Activated naive CD4-positive, alpha-beta T cell (primary cell): ENCODE data around the gene SCN4A.
"Not testable (repeated sequence)": the region's sequence is repeated elsewhere in the genome, so short reads cannot be mapped to it uniquely, and the experiment has no call there.

Source experiments
- DNase-seq, 4 experiments: peaks; one replicate each; lab custom pipeline; 2025; lab: John Stamatoyannopoulos, UW

The SCN4A gene

DNA sequence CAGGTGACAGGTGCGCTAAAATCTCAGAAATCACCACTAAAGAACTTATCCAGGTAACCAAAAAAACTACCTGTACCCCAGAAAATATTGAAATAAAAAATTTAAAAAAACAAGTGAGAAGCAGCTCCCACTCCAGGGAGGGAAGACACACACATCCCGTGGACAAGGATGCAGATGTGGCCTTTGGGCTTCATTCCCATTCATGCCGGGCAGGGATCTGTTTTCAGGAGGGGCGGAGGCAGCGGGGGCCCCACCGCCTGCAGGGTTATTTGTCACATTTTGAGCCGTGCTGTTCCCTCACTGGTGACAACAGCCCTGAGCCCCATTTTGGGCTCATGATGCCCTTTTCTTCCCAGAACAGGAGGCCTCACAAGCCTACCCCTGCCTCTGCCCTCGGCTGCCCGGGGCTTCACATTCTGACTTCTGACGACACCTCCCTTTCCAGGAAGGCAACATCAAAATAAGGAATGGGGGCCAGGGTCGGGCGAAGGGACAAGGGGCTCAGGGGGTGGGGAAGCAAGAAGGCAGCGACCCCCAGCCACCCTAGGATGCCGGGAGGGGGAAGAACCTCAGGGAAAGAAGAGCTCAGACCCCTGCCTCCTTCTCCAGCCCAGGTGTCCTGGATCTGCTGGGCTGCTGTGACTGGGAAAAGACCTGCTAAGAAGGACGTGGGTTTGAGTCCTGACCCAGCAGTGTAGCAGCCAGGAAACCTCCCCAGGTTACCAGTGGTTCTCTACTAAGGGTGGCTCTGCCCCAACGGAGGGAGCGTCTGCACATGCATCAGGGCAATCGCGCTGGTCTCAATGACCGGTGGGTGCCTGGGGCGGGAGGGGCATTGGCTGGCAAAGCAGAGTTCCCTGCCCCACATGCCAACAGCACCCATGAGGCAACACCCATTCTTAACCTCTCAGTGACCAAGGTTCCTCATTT is 38.3 kb downstream of the SCN4A start:
- no peak for DNase-seq

GRCh38 chr17:63933598-63933997 is 39.1 kb downstream of the SCN4A start:
- DNase-seq, result no peak

DNA sequence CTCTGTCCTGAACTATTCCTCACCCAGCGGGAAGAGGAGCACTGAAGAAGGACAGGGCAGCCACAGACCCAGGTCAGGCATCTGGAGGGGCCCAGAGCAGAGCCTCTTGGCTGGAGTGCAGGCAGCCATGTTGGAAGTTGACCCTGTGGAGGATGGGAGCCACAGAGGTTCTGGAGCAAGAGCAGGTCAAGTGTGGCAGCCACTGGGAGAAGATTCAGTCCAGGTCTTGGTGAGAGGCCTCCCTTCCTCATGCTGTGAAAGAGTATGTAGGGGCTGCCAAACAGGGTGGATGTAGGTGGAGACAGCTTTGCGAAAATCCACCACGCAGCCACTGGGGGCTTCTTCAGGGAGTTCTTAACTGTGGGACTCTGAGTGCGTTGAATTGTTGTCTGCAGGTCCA is 40.0 kb downstream of the SCN4A start:
- DNase-seq, result no peak

GRCh38 chr17:63931981-63932561 is 40.6 kb downstream of the SCN4A start, which contains the start of gene CD79B:
Gene CD79B, minus strand, starts transcription at chr17:63932331. Its CDS starts 70 bp downstream, at chr17:63932261.
- peak in 1 of 4 experiments; percentile 27 for DNase-seq

DNA sequence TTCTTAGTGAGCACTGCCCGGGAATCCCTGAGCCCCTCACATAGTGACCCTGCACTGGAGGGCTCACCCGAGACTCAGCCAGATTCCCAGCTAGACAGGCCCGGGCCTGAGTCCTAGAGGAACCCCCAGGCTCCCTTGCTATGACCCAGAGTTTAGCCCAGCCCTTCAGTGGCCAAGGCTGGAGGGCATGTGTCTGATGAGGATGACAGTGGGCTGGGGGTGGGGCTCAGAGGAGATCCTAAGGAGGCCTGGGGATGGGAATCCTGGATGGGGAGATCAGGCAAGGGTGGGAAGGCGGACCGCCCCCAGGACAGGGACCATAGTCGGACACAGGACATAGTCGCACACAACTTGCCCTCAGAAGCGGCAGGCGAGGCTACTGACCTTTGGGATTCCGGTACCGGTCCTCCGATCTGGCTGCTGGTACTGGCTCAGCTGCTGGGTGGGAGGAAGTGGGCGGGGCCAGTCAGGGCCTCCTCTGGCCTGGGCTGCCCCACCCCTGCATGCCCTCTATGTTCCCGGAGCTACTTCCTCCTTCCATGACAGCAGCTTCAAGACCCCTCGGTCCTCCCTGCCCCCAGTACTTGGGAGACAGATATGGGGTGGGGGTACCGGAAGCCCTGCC is 41.7 kb downstream of the SCN4A start:
- DNase-seq, result peak in 2 of 4 experiments; percentile 35 to 58

- DNase-seq, result no peak
Observed at GRCh38 chr17:63929860-63930766, 42.6 kb downstream of the SCN4A start.

GRCh38 chr17:63928966-63929695 is 43.6 kb downstream of the SCN4A start:
- no peak for DNase-seq

DNA sequence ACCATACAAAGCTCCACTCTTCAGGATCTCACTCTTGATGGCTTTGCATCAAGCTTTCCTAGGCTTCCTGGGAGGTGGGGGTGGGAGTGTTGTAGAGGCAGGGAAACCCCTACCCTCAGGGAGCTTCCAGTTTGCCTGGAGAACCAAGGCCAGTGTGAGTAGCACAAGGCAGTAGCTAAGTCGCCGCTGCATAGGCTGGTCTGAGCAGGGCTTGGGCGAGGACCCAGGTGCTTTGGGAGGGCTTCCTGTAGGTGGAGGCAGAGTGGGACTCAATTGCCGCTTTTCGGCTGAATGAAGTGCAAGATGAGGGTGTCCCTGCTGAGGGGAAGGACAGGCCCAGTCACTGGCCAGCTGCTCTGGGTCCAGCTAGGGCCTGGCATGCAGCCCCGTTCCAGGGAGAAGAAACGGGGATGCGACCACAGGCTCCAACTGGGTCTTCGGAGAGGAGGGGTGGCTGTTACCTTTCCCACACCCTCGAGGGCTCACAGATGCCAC is 44.5 kb downstream of the SCN4A start:
- no peak for DNase-seq

GRCh38 chr17:63927464-63928171 is 45.1 kb downstream of the SCN4A start:
- no peak for DNase-seq

DNA sequence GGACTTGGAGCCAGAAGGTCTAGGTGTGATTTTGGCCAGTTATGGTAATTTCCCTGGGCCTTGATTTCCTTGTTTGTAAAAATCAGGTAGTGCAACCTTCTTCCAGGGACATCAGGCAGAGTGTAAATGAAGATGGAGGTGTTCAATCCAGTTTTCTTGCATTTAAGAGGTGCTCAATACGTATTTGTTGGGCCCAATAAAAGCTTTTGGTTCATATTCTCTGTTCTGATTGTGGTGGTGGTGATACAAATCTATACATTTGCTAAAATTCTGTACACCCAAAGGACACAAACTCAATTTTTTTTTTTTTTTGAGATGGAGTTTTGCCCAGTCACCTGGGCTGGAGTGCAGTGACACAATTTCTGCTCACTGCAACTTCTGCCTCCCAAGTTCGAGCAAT is 46.6 kb downstream of the SCN4A start:
- no peak for DNase-seq

DNA sequence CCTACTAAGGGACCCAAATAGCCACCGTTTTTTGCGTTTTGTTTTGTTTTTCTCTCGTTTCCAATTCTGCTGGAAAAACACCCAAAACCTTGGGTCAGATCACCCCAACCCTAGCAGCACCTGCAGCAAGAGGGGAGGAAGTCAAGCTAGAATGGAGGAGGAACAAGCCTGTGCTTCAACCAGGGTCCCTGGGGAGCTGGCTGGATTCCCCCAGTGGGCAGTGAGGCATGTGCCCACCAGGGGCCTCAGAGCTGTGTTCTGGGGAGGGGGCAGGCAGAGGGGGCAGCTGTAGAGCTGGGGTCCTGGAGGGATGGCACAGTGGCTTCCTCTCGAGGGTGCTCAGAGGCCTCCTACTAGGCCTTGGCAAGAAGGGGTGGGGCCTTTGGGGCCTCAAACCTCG is 47.1 kb downstream of the SCN4A start:
- DNase-seq, result no peak

GRCh38 chr17:63922402-63922801 is 50.3 kb downstream of the SCN4A start:
- not testable (repeated sequence) for DNase-seq

DNA sequence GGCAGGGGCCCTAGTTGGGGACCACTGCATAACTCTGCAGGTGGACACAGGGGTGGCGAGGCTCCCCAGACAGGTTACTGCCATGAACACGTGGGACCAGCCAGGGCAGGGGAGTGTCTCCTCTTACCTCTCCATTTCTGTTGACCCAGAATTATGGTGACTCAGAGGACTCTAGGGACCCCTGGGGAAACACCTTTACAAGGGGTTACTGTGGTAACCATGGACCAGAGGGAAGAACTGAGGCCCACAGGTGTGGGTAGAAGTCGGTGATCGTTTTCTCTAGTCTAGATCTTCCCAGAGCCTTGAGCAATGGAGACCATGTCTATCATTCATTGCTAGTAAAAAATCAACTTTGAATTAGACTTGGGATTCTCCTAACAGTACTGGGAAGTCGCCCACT is 51.9 kb downstream of the SCN4A start:
- not testable (repeated sequence) for DNase-seq

- not testable (repeated sequence) for DNase-seq
Observed at GRCh38 chr17:63920050-63920449, 52.7 kb downstream of the SCN4A start.

GRCh38 chr17:63919311-63919723 is 53.4 kb downstream of the SCN4A start:
- peak in 3 of 4 experiments; percentile 16 to 42 (median 30) for DNase-seq

- DNase-seq, result not testable (repeated sequence)
Observed at GRCh38 chr17:63918789-63919305, 53.9 kb downstream of the SCN4A start, which contains the start of gene GH1. Gene GH1, minus strand, starts transcription at chr17:63918839. Its CDS starts 63 bp downstream, at chr17:63918776.

DNA sequence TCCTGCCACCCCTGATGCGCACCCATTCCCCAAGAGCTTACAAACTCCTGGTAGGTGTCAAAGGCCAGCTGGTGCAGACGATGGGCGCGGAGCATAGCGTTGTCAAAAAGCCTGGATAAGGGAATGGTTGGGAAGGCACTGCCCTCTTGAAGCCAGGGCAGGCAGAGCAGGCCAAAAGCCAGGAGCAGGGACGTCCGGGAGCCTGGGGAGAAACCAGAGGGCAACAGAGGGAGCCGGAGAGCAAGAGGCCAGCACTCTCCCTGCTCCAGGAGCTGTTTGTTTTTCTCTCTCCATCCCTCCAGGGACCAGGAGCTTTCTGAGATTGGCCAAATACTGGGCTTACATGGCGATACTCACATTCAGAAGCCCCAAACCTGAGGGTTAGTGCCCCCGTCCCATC is 54.4 kb downstream of the SCN4A start:
- no peak for DNase-seq

DNA sequence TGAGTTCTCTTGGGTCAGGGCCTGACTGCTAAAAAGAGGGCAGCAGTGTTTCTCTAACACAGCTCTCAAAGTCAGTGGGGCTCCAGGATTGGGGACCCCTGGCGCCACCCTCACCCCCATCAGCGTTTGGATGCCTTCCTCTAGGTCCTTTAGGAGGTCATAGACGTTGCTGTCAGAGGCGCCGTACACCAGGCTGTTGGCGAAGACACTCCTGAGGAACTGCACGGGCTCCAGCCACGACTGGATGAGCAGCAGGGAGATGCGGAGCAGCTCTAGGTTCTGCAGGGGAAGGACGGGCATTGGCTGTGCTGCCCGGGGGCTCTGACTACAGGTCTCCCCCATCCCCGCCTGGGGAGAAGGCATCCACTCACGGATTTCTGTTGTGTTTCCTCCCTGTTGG is 55.1 kb downstream of the SCN4A start:
- no peak for DNase-seq

DNA sequence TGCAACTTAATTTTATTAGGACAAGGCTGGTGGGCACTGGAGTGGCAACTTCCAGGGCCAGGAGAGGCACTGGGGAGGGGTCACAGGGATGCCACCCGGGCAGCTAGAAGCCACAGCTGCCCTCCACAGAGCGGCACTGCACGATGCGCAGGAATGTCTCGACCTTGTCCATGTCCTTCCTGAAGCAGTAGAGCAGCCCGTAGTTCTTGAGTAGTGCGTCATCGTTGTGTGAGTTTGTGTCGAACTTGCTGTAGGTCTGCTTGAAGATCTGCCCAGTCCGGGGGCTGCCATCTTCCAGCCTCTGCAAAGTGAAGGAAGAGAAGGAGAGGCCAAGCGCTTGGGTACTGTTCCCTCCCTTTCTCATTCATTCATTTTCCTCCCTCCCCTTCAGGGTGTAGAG is 55.5 kb downstream of the SCN4A start:
- DNase-seq, result not testable (repeated sequence)
